ENCODE results near the gene HOXC4. TPM values are rescaled to one million over a fixed set of nuclear protein-coding genes. Genes with fewer than 3 reads are reported as not detected.

The HOXC4 gene
- total and polyA plus RNA-seq, 2 of the 4 experiments (the other 2 are of a cell fraction) = under 0.01 to 0.26 TPM

GRCh38 chr12:54036620-54037359, 16.8 kb upstream of the HOXC4 start:
- Histone ChIP-seq H2AK9ac (replicated peaks; ENCODE audit: low read depth, low read length, poor library complexity) (no peak overlapping the region), H3K4me2 (ENCODE audit: low read depth, low read length) (no peak overlapping the region), H2BK5ac (ENCODE audit: low read depth, low read length, poor library complexity, severe bottlenecking) (no peak overlapping the region), H3K9ac (ENCODE audit: low read depth, low read length) (no peak overlapping the region), H3K4me3 (ENCODE audit: insufficient read depth, low read depth, low read length) (no peak overlapping the region), H2BK20ac (ENCODE audit: low read depth, low read length) (no peak overlapping the region), H2BK120ac (ENCODE audit: low read depth, low read length) (no peak overlapping the region), H4K20me1 (ENCODE audit: insufficient read depth, low read length) (no peaks in the 10 kb centered on the region), H3K9me1 (ENCODE audit: insufficient read depth, low read length) (no peaks in the 10 kb centered on the region), H4K8ac (ENCODE audit: low read depth in 2 of 2, low read length in 2 of 2) (no peak overlapping the region), H3K27me3 (ENCODE audit: control insufficient read depth, insufficient read depth, low read length) (peaks cover 77% of the 10 kb centered on the region), H2AFZ (replicated peaks; ENCODE audit: low read length, poor library complexity) (no peak overlapping the region), H3K79me1 (ENCODE audit: low read depth in 1 of 2, low read length in 2 of 2) (no peaks in the 10 kb centered on the region), H3K4me1 (ENCODE audit: control insufficient read depth, insufficient read depth, low read length) (no peaks in the 10 kb centered on the region), H3K27ac (ENCODE audit: insufficient read depth, low read length) (no peak overlapping the region), H2AK5ac (ENCODE audit: low read depth, low read length) (no peak overlapping the region), H3K56ac (ENCODE audit: extremely low read depth, insufficient read depth, low read length) (no peak overlapping the region), H4K91ac (ENCODE audit: insufficient read depth, low read depth, low read length) (no peak overlapping the region), H3K9me3 (ENCODE audit: control insufficient read depth, insufficient read depth, low read length) (peaks cover 13% of the 10 kb centered on the region), H3K14ac (replicated peaks; ENCODE audit: low read depth, low read length) (no peak overlapping the region), H2BK15ac (ENCODE audit: low read depth, low read length) (no peak overlapping the region), H3K4ac (ENCODE audit: low read depth, low read length) (no peak overlapping the region), H3K36me3 (ENCODE audit: control insufficient read depth, insufficient read depth, low read length) (no peaks in the 10 kb centered on the region), H4K5ac (ENCODE audit: low read depth, low read length) (no peak overlapping the region), H3K18ac (ENCODE audit: low read depth, low read length) (no peak overlapping the region), H3K23ac (ENCODE audit: low read depth, low read length) (no peak overlapping the region)
- ChIA-PET POLR2A (ENCODE audit: unreplicated experiment) (no interaction called here), CTCF (no interaction called here)
- no peak for ATAC-seq (ENCODE audit: low read depth)
- WGBS, 2 experiments (ENCODE audit: extremely low coverage in 2 of 2, insufficient read length in 1 of 2) = 79% methylated on average over 7 of the region's 14 CpGs; no CpG with 5 or more reads in 1 of the 2 experiments
- DNase-seq = no peak
- intact Hi-C loops (cut with micrococcal nuclease) = no loop called here
- TF ChIP-seq SMC3 (IDR thresholded peaks at IDR 0.05; ENCODE audit: low read depth, low read length) (no peak), MAFK (IDR thresholded peaks at IDR 0.05; ENCODE audit: low read depth, low read length) (no peak), CHD1 (IDR thresholded peaks at IDR 0.05; ENCODE audit: low read depth, low read length) (no peak), NFE2L2 (IDR thresholded peaks at IDR 0.05; ENCODE audit: low read depth, low read length) (no peak), MAZ (IDR thresholded peaks at IDR 0.05; ENCODE audit: borderline replicate concordance, low read depth, low read length) (no peak), USF2 (IDR thresholded peaks at IDR 0.05; ENCODE audit: low read depth, low read length) (no peak), CEBPB (IDR thresholded peaks at IDR 0.05; ENCODE audit: low read depth, low read length) (no peak), POLR2A (IDR thresholded peaks at IDR 0.05; ENCODE audit: low read depth, low read length) (no peak), FOS (IDR thresholded peaks at IDR 0.05; ENCODE audit: low read depth, low read length) (no peak), RAD21 (IDR thresholded peaks at IDR 0.05; ENCODE audit: low read length) (no peak), RFX5 (IDR thresholded peaks at IDR 0.05; ENCODE audit: low read depth, low read length) (no peak), BHLHE40 (IDR thresholded peaks at IDR 0.05; ENCODE audit: low read depth, low read length) (no peak), MXI1 (IDR thresholded peaks at IDR 0.05; ENCODE audit: borderline replicate concordance, low read depth, low read length) (no peak), RCOR1 (IDR thresholded peaks at IDR 0.05; ENCODE audit: insufficient replicate concordance, low read length) (no peak)
- TF ChIP-seq, protein P1, sequence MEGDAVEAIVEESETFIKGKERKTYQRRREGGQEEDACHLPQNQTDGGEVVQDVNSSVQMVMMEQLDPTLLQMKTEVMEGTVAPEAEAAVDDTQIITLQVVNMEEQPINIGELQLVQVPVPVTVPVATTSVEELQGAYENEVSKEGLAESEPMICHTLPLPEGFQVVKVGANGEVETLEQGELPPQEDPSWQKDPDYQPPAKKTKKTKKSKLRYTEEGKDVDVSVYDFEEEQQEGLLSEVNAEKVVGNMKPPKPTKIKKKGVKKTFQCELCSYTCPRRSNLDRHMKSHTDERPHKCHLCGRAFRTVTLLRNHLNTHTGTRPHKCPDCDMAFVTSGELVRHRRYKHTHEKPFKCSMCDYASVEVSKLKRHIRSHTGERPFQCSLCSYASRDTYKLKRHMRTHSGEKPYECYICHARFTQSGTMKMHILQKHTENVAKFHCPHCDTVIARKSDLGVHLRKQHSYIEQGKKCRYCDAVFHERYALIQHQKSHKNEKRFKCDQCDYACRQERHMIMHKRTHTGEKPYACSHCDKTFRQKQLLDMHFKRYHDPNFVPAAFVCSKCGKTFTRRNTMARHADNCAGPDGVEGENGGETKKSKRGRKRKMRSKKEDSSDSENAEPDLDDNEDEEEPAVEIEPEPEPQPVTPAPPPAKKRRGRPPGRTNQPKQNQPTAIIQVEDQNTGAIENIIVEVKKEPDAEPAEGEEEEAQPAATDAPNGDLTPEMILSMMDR (conservative IDR thresholded peaks at IDR 0.05; ENCODE audit: low read depth, low read length) = no peak
- TF ChIP-seq, protein P2, sequence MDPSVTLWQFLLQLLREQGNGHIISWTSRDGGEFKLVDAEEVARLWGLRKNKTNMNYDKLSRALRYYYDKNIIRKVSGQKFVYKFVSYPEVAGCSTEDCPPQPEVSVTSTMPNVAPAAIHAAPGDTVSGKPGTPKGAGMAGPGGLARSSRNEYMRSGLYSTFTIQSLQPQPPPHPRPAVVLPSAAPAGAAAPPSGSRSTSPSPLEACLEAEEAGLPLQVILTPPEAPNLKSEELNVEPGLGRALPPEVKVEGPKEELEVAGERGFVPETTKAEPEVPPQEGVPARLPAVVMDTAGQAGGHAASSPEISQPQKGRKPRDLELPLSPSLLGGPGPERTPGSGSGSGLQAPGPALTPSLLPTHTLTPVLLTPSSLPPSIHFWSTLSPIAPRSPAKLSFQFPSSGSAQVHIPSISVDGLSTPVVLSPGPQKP (IDR thresholded peaks at IDR 0.05; ENCODE audit: borderline replicate concordance, low read depth, low read length) = no peak
- no TSS peak for BruUV-seq (replicated peaks)
- dilution Hi-C loops (cut with HindIII; ENCODE audit: low sequenced_read_pairs, unreplicated experiment) = no loop called here
- in situ Hi-C loops (cut with MboI; ENCODE audit: low sequenced_read_pairs) = no loop called here
